Activated CD8-positive, alpha-beta memory T cell treated with anti-CD3 and anti-CD28 coated beads, Interleukin-2, amount 10 ng/mL, durations not matched to agents 7 days and 5 days (primary cell): ENCODE results near the gene PEX7. TPM values are rescaled to one million over a fixed set of nuclear protein-coding genes. Genes with fewer than 3 reads are reported as not detected.
"Not testable (repeated sequence)": the region's sequence is repeated elsewhere in the genome, so short reads cannot be mapped to it uniquely, and the experiment has no call there.

Source experiments
- ATAC-seq: fragments of 150-1000 bp; cut with Tn5 transposase; one replicate; pipeline ENCODE4 v1.10.0; 2021; ENCODE audit warnings: moderate library complexity
- CTCF ChIA-PET: fragments of 350-600 bp; sonication (Branson Sonifier 250); formaldehyde crosslinking; loops from one replicate; lab custom pipeline; 2021; ENCODE audit warnings: antibody characterized with exemption; lab: Charles Lee
- DNase-seq: peaks from one replicate; pipeline ENCODE4 v3.0.0-alpha.2; 2020
- H3K27ac Mint-ChIP-seq: one replicate; pipeline ENCODE4 v1.8.0; 2021; ENCODE audit warnings: mild to moderate bottlenecking, mixed read lengths
- H3K27me3 Mint-ChIP-seq: one replicate; pipeline ENCODE4 v1.8.0; 2021; ENCODE audit warnings: mixed read lengths
- H3K36me3 Mint-ChIP-seq: one replicate; pipeline ENCODE4 v1.8.0; 2021; ENCODE audit warnings: mild to moderate bottlenecking, mixed read lengths
- H3K4me1 Mint-ChIP-seq: one replicate; pipeline ENCODE4 v1.8.0; 2021; ENCODE audit warnings: mixed read lengths
- H3K4me3 Mint-ChIP-seq: one replicate; pipeline ENCODE4 v1.8.0; 2021; ENCODE audit warnings: mild to moderate bottlenecking, moderate library complexity, mixed read lengths
- H3K9me3 Mint-ChIP-seq: one replicate; pipeline ENCODE4 v1.8.0; 2022; ENCODE audit warnings: low read depth, mixed read lengths
- total RNA-seq, 2 experiments: library from RNA; stranded (reverse); gene quantifications; one replicate each; pipeline ENCODE4 v1.2.3, GENCODE V29; 2021

PEX7 gene
- total RNA-seq, 2 experiments from 2014 or later = 3.5 TPM

DNA sequence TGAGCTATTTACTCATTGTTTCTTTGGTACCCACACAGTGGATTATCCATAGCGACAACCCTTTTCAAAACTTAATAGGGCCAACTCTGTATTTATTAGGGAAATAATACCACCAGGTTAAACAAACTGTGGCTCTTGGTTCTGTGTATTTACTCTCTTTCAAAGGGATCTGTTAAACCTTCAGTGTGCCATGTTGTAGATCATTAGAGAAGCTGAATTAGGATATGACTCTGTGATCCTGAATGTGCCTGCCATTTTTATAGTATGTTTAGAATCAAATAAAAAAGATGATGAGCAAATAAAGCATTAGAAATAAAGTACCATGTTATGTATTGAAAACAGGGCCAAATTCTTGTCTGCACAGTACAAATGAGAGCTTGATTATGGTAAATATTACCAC is 74.7 kb downstream of the PEX7 start:
- Mint-ChIP-seq H3K27me3 (no peaks in the 10 kb centered on the region), H3K27ac (no peak overlapping the region), H3K9me3 (no peaks in the 10 kb centered on the region), H3K4me1 (peaks cover 11% of the 10 kb centered on the region), H3K4me3 (no peak overlapping the region), H3K36me3 (peaks cover 12% of the 10 kb centered on the region)
- ATAC-seq = no peak
- CTCF ChIA-PET = interaction anchor here (1.3 kb wide), 1 partner anchor 62 kb away, joined by 3 read pairs; no protein-coding TSS in a partner anchor
- DNase-seq = no peak

DNA sequence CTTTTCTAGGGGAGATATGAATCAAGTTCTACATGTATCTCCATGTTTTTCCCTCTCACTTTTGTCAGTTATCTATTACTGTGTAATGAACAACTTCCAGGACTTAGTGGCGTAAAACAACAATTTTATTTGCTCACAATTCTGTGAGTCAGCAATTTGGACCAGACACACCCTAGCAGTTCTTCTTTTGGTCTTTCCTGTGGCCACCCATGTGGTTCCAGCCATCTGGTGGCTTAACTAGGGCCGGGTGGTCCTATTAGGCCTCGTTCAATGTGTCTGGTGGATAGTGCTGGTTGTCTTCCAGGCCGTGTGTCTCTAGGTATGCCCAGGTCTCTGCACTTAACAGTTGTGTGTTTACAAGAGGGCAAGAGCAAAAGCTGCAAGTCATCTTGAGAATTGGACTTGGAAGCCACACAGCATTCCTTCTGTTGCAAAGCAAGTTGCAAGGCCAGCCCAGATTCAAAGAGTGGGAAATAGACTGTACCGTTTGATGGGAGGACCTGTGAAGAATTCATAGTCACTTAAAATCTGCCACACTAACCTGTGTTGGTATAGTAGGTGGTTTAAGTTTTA is 78.9 kb downstream of the PEX7 start:
- Mint-ChIP-seq H3K9me3 (no peaks in the 10 kb centered on the region), H3K27me3 (no peaks in the 10 kb centered on the region), H3K27ac (no peak overlapping the region), H3K36me3 (peaks cover 16% of the 10 kb centered on the region), H3K4me3 (no peak overlapping the region), H3K4me1 (peaks cover 7% of the 10 kb centered on the region)
- DNase-seq = no peak
- no peak for ATAC-seq
- CTCF ChIA-PET = no interaction called here

DNA sequence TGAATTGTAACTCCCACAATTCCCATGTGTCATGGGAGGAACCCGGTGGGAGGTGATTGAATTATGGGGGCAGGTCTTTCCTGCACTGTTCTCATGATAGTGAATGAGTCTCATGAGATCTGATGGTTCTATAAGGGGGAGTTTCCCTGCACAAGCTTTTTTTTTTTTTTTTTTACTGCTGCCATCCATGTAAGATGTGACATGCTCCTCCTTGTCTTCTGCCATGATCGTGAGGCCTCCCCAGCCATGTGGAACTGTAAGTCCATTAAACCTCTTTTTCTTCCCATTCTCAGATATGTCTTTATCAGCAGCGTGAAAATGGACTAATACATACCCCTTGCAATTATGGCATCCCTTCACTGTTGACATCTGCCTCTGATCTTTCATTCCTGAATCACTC is 82.1 kb downstream of the PEX7 start:
- H3K27ac Mint-ChIP-seq, H3K4me1 Mint-ChIP-seq, ATAC-seq, DNase-seq, CTCF ChIA-PET, H3K27me3 Mint-ChIP-seq, H3K9me3 Mint-ChIP-seq, H3K4me3 Mint-ChIP-seq: not testable (repeated sequence)
- H3K36me3 Mint-ChIP-seq = peaks cover 12% of the 10 kb centered on the region

DNA sequence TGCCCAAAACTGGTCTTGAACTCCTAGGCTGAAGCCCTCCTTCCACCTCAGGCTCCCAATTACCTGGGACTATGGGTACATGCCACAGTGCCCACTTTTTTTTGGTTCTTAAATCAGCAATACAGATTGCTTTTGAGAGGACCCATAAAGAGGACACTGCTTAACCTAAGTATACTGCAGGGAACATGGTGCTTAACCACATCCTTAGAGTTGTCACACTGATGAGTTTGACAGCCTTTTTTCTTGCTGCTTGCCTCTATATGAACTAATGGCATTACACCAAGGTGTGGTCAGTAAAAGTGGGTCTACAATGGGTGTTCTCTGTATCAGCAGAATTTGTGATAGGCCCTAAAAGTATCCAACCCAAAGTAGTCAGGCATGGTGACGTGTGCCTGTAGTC is 92.6 kb downstream of the PEX7 start:
- no peak for DNase-seq
- H3K4me1 Mint-ChIP-seq = peaks cover 3% of the 10 kb centered on the region
- H3K27ac Mint-ChIP-seq = no peak overlapping the region
- peaks cover 14% of the 10 kb centered on the region for H3K27me3 Mint-ChIP-seq
- H3K9me3 Mint-ChIP-seq = no peaks in the 10 kb centered on the region
- no peak for ATAC-seq
- H3K4me3 Mint-ChIP-seq = no peak overlapping the region
- peaks cover 8% of the 10 kb centered on the region for H3K36me3 Mint-ChIP-seq
- CTCF ChIA-PET = no interaction called here

DNA sequence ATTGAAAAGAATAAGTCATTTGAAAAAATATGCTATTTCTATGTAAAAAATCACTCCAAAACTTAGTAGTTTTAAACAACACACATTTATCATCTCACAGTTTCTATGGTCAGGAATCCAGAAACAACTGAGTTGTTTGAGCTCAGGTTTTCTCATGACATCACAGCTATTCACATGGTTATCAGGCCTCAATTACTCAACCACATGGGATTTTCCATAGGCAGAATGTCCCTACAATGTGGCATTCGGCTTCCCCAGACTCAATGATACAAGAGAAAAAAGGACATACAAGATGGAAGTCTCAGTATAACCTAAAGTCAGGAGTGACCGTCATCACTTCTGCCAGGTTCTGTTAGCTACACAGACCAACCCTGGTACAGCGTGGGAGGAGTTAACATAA is 96.3 kb downstream of the PEX7 start:
- Mint-ChIP-seq H3K36me3 (no peaks in the 10 kb centered on the region), H3K27me3 (peaks cover 45% of the 10 kb centered on the region), H3K9me3 (no peaks in the 10 kb centered on the region), H3K4me3 (no peak overlapping the region), H3K4me1 (peaks cover 23% of the 10 kb centered on the region), H3K27ac (no peak overlapping the region)
- CTCF ChIA-PET = no interaction called here
- no peak for ATAC-seq
- no peak for DNase-seq

DNA sequence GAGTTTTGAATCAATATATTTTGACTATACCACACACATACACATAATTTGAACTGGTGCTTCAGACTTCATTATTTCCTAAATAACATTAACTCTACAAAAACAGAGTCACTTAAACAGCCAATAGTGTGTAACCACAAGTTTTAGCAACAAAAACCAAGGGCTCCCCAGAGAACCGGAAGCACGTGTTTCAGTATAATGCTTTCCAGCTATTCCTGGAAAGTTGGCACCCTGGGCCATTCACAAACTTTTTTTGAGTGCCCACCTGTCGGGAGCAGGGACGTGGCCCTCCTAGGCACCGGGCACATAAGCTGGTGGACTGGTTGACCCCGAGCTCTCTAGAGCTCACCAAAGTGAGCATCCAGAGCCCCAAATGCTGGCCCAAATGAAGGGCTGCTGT is 97.8 kb downstream of the PEX7 start:
- DNase-seq (no peak), ATAC-seq (no peak)
- no peaks in the 10 kb centered on the region for H3K9me3 Mint-ChIP-seq
- no peak overlapping the region for H3K27ac Mint-ChIP-seq
- H3K4me1 Mint-ChIP-seq = peaks cover 26% of the 10 kb centered on the region
- no peaks in the 10 kb centered on the region for H3K36me3 Mint-ChIP-seq
- CTCF ChIA-PET = interaction anchor here (0.6 to 1.1 kb wide), 2 partner anchors 17 to 184 kb away, joined by 3 read pairs; no protein-coding TSS in a partner anchor
- peak overlapping the region; percentile 46 for H3K4me3 Mint-ChIP-seq
- peaks cover 57% of the 10 kb centered on the region for H3K27me3 Mint-ChIP-seq

DNA sequence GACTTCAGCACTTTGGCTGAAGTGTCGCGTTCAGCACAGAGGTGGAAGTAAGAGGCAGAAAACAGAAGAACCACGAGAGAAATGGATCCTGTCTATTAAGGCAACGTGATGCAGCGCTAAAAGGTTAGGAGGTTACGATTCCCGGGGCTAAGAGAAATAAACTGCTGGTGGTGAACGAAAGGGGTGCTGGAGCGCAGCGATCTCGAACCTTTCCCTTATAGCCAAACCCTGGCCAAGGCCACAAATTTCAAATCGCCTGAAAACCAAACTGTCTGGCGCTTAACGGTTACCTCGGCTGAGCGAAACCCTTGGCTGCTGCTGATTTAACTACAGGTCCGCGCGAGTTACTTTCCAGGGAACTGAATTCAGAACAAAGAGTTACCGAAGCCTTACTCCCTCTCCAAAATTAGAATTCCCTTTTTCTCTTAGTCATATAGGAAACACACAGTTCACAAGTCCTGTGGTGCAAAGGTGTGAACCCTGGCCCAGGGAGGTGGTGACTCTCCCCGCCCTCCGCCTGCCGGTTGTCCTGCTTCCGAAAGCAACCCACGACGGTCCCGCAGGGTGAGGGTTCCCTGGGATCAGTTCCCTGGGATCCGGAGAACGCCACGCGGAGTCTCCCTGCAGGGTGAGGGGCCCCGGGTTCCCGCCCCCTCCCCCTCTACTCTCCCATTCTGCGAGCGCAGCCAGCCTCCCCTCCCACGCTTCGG is 98.4 kb downstream of the PEX7 start:
- Mint-ChIP-seq H3K36me3 (no peaks in the 10 kb centered on the region), H3K9me3 (no peaks in the 10 kb centered on the region), H3K27ac (no peak overlapping the region), H3K27me3 (peaks cover 60% of the 10 kb centered on the region), H3K4me3 (peak overlapping the region; percentile 46), H3K4me1 (peaks cover 26% of the 10 kb centered on the region)
- CTCF ChIA-PET = interaction anchor here (1.0 to 2.1 kb wide), 3 partner anchors 77 to 276 kb away, joined by 3 to 9 read pairs (median 3); no protein-coding TSS in a partner anchor
- ATAC-seq (peak; percentile 24), DNase-seq (no peak)

DNA sequence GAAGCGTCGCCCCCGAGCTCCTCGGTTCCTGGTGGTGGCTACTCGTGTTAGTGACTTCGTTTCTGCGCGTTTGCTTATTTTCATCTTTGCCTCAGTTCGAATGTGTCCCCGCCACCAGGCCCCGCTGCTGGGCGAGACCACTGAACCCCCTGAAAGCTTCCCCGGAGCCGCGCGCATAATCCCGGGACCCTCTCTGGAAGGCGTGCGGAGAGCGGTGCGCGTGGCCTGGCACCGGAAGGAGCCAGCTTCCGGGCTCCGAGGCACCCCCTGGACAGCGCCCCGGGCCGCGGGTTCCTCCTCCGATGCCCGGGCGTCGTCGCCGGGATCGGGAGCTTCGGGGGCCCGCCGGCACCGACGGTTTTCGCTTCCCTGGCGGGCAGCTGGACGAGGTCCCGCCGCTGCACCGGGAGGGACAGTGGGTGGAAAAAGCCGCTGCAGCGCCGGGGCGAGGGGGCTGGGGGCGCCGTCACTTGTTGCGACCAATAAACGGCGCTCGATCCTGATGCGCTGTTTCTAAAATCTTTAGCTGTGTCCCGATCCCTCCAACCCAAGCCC is 99.1 kb downstream of the PEX7 start:
- DNase-seq = no peak
- no peaks in the 10 kb centered on the region for H3K36me3 Mint-ChIP-seq
- peak; percentile 25 for ATAC-seq
- CTCF ChIA-PET = interaction anchor here (0.8 to 2.1 kb wide), 4 partner anchors 13 to 277 kb away, joined by 3 to 9 read pairs (median 3); no protein-coding TSS in a partner anchor
- peak overlapping the region; percentile 46 for H3K4me3 Mint-ChIP-seq
- no peaks in the 10 kb centered on the region for H3K9me3 Mint-ChIP-seq
- peaks cover 64% of the 10 kb centered on the region for H3K27me3 Mint-ChIP-seq
- peaks cover 26% of the 10 kb centered on the region for H3K4me1 Mint-ChIP-seq
- no peak overlapping the region for H3K27ac Mint-ChIP-seq

DNA sequence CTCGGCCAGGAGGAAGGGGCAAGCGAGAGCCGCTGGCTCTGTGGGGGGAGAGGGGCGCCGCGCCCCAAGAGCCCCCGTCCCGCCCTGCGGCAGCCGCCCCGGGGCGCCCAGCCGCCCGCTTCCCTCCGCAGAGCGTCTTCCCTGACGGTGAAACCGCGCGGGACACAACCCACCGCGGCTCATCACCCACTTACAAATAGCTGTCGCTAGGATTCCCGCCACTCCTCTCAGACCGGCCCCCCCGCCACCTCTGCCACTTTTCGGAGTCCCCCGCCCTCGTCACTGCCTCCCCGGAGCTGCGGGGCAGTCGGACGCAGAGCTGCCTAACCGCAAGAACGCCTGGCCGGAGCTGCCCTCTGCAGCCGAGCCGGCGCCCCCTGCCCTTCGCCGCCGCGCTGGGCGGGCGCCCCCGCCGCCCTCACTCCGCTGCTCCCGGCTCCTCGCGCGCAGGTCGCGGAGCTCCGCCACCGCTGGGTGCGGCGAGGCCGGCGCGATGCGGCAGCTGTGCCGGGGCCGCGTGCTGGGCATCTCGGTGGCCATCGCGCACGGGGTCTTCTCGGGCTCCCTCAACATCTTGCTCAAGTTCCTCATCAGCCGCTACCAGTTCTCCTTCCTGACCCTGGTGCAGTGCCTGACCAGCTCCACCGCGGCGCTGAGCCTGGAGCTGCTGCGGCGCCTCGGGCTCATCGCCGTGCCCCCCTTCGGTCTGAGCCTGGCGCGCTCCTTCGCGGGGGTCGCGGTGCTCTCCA is 99.7 kb downstream of the PEX7 start, which contains the start of gene SLC35D3:
TSS of gene SLC35D3 (plus strand) at position 366 of the 749 bp plus-strand sequence. CDS start at position 494, 128 bp downstream.
- Mint-ChIP-seq H3K36me3 (no peaks in the 10 kb centered on the region), H3K4me1 (peaks cover 26% of the 10 kb centered on the region), H3K4me3 (peak within 1 kb of the TSS; percentile 73), H3K9me3 (no peaks in the 10 kb centered on the region), H3K27me3 (peaks cover 64% of the 10 kb centered on the region), H3K27ac (no peak within 1 kb of the TSS)
- DNase-seq (no peak), ATAC-seq (peak; percentile 54)
- CTCF ChIA-PET = interaction anchor here (0.6 to 2.1 kb wide), 6 partner anchors 12 to 415 kb away, joined by 3 to 9 read pairs (median 3); no protein-coding TSS in a partner anchor

DNA sequence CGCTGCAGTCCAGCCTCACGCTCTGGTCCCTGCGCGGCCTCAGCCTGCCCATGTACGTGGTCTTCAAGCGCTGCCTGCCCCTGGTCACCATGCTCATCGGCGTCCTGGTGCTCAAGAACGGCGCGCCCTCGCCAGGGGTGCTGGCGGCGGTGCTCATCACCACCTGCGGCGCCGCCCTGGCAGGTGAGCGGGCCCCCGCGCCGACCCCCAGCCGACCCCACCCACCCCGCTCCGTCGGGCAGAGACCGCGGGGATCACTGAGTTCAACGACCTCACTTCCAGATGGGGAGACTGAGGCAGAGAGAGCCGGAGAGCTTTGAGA is 100.3 kb downstream of the PEX7 start:
- ATAC-seq (peak; percentile 17), DNase-seq (no peak)
- peak overlapping the region; percentile 73 for H3K4me3 Mint-ChIP-seq
- H3K4me1 Mint-ChIP-seq = peaks cover 26% of the 10 kb centered on the region
- CTCF ChIA-PET = interaction anchor here (0.6 to 2.1 kb wide), 4 partner anchors 77 to 415 kb away, joined by 3 to 9 read pairs (median 4); no protein-coding TSS in a partner anchor
- no peaks in the 10 kb centered on the region for H3K36me3 Mint-ChIP-seq
- H3K27ac Mint-ChIP-seq = no peak overlapping the region
- peaks cover 64% of the 10 kb centered on the region for H3K27me3 Mint-ChIP-seq
- H3K9me3 Mint-ChIP-seq = no peaks in the 10 kb centered on the region

DNA sequence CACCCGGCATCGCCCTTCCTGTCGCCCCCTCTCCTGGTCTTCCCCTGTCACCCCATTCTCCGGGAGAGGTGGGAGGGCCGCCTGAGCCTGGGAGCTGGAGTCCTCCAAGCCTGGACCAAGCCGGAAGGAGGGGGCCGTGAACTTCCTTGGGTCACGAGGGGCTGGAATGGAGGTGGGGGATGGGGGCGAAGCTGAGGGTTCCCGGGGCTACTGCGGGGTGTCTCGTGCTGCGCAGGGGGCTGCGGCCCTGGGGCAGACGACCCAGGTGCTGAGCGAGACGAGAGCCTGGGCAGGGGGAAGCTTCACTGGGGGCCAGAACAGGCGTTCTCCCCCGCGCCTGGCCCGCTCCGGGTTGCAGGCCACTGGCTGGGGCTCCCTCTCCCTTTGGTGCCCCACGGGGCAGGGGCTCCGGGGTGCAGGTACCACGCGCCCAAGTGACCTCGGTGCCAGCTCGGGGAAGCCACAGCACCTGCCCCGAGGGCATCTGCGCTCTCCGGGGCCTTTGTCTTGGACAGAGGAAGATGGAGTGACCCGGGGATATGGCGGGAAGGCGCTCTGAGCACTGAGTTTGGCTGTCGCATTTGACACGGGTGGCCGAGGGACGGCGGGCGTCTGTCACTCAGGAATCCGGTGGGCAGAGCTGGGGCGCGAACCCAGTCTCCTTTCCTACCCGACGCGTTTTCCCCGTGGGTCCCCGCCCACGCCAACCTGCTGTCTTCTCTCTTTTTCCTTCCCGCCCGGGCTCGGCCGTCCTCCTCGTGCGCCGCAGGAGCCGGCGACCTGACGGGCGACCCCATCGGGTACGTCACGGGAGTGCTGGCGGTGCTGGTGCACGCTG is 100.9 kb downstream of the PEX7 start:
- DNase-seq = no peak
- H3K36me3 Mint-ChIP-seq = no peaks in the 10 kb centered on the region
- H3K4me1 Mint-ChIP-seq = peaks cover 26% of the 10 kb centered on the region
- peak overlapping the region; percentile 9 for H3K4me3 Mint-ChIP-seq
- H3K27ac Mint-ChIP-seq = no peak overlapping the region
- H3K9me3 Mint-ChIP-seq = no peaks in the 10 kb centered on the region
- CTCF ChIA-PET = interaction anchor here (1.8 to 2.1 kb wide), 2 partner anchors 78 to 278 kb away, joined by 5 to 9 read pairs; no protein-coding TSS in a partner anchor
- peaks cover 64% of the 10 kb centered on the region for H3K27me3 Mint-ChIP-seq
- ATAC-seq = no peak

DNA sequence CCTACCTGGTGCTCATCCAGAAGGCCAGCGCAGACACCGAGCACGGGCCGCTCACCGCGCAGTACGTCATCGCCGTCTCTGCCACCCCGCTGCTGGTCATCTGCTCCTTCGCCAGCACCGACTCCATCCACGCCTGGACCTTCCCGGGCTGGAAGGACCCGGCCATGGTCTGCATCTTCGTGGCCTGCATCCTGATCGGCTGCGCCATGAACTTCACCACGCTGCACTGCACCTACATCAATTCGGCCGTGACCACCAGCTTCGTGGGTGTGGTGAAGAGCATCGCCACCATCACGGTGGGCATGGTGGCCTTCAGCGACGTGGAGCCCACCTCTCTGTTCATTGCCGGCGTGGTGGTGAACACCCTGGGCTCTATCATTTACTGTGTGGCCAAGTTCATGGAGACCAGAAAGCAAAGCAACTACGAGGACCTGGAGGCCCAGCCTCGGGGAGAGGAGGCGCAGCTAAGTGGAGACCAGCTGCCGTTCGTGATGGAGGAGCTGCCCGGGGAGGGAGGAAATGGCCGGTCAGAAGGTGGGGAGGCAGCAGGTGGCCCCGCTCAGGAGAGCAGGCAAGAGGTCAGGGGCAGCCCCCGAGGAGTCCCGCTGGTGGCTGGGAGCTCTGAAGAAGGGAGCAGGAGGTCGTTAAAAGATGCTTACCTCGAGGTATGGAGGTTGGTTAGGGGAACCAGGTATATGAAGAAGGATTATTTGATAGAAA is 101.7 kb downstream of the PEX7 start:
- ATAC-seq (no peak), DNase-seq (no peak)
- Mint-ChIP-seq H3K9me3 (no peaks in the 10 kb centered on the region), H3K27me3 (peaks cover 57% of the 10 kb centered on the region), H3K36me3 (no peaks in the 10 kb centered on the region), H3K4me1 (peaks cover 26% of the 10 kb centered on the region), H3K4me3 (peak overlapping the region; percentile 9), H3K27ac (no peak overlapping the region)
- CTCF ChIA-PET = interaction anchor here (1.8 kb wide), 1 partner anchor 78 kb away, joined by 5 read pairs; no protein-coding TSS in a partner anchor
